ENCODE data around the gene DGKD. TPM values are rescaled to one million over a fixed set of nuclear protein-coding genes. Genes with fewer than 3 reads are reported as not detected.

The DGKD gene
- total RNA-seq, 4 donors from 2014 or later = 67.7 to 195 (median 125) TPM

DNA sequence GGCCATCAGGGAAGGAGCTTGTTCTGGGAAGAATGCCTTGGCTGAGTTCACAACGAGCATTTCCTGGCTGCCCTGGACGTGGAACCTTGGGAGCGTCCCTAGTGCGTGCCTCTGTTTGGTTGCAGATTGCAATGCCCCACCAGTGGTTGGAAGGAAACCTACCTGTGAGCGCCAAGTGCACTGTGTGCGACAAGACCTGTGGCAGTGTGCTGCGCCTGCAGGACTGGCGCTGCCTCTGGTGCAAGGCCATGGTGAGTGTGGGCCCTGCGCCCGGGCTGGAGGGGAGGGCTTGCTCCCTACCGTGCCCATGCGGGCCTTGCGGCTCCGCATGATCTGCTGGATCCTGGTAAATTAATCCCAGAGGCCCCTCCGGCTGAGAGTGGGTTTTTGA is 81.9 kb downstream of the DGKD start:
- DNase-seq = peak in 2 of 3 donors; percentile 23 to 40
- H3K9me3 ChIP-seq = no peaks in the 10 kb centered on the region
- H3K36me3 ChIP-seq = peaks cover 0 to 67% (median 0%) of the 10 kb centered on the region in 3 donors
- TF ChIP-seq CTCF (IDR thresholded peaks at IDR 0.05) (no peak), POLR2A (IDR thresholded peaks at IDR 0.05) (no peak)
- no peak overlapping the region for H3K27ac ChIP-seq
- H3K4me1 ChIP-seq = no peaks in the 10 kb centered on the region
- no peaks in the 10 kb centered on the region for H3K27me3 ChIP-seq
- H3K4me3 ChIP-seq = no peak overlapping the region

- Histone ChIP-seq H3K4me1 (no peaks in the 10 kb centered on the region), H3K36me3 (peaks cover 0 to 71% (median 0%) of the 10 kb centered on the region in 3 donors), H3K4me3 (no peak overlapping the region), H3K27ac (no peak overlapping the region), H3K27me3 (no peaks in the 10 kb centered on the region), H3K9me3 (no peaks in the 10 kb centered on the region)
- TF ChIP-seq POLR2A (IDR thresholded peaks at IDR 0.05) = no peak
- TF ChIP-seq CTCF (IDR thresholded peaks at IDR 0.05) = no peak
- DNase-seq = peak in 2 of 3 donors; percentile 34 to 40
Measured at GRCh38 chr2:233436691-233437438, 82.6 kb downstream of the DGKD start.

DNA sequence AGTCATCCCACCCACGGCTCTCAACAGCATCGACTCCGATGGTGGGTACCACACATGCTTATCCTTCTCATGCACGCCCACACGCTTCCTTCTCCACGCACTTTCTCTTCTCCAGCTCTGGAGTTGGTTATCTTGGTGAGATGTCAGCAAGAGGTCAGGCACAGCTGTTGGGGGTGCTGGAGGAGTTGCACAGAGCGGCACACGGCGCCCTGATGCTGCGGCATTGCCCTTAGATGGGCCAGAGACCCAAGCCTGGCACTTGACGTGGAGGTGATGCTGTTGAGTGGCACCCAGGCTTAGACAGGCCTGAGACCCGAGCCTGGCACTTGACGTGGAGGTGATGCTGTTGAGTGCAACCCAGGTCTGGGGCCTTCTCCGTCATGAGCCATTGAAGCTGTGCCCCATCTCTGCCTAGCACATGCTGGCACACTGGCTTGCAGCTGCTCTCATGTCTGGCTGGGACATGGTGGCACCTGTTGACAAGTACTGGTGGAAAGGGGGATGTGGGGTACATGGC is 83.2 kb downstream of the DGKD start:
- peaks cover 0 to 77% (median 0%) of the 10 kb centered on the region in 3 donors for H3K36me3 ChIP-seq
- no peak overlapping the region for H3K27ac ChIP-seq
- H3K4me1 ChIP-seq = no peaks in the 10 kb centered on the region
- TF ChIP-seq CTCF (IDR thresholded peaks at IDR 0.05) = no peak
- no peak for TF ChIP-seq POLR2A (IDR thresholded peaks at IDR 0.05)
- no peaks in the 10 kb centered on the region for H3K27me3 ChIP-seq
- peak in 2 of 3 donors; percentile 37 to 43 for DNase-seq
- no peaks in the 10 kb centered on the region for H3K9me3 ChIP-seq
- no peak overlapping the region for H3K4me3 ChIP-seq

- no peaks in the 10 kb centered on the region for H3K4me1 ChIP-seq
- DNase-seq = peak in 1 of 3 donors; percentile 19
- no peak overlapping the region for H3K27ac ChIP-seq
- no peaks in the 10 kb centered on the region for H3K27me3 ChIP-seq
- H3K36me3 ChIP-seq = peaks cover 0 to 85% (median 0%) of the 10 kb centered on the region in 3 donors
- TF ChIP-seq CTCF (IDR thresholded peaks at IDR 0.05) = no peak
- TF ChIP-seq POLR2A (IDR thresholded peaks at IDR 0.05) = no peak
- no peaks in the 10 kb centered on the region for H3K9me3 ChIP-seq
- H3K4me3 ChIP-seq = no peak overlapping the region
Measured at GRCh38 chr2:233438573-233439147, 84.4 kb downstream of the DGKD start.

DNA sequence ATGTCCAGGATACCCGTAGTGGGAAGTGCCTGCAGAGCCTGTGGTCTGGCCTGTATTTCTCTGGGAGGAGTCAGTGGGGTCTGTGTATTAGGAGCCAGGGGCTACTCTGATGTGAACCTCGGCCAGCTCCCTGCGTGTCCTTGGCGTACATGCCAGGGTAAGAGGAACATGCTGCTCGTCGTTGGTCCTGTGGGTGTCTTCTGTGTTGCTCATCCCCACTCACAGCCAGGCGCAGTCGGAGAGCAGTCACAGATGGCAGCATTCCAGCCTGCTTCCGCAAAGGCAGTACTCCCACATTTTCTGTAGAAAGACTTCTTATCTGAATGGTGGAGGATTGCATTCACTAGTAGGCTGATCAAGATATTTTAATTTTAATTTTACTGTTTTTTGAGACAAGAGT is 84.9 kb downstream of the DGKD start:
- H3K27ac ChIP-seq = no peak overlapping the region
- peaks cover 0 to 88% (median 0%) of the 10 kb centered on the region in 3 donors for H3K36me3 ChIP-seq
- H3K27me3 ChIP-seq = no peaks in the 10 kb centered on the region
- no peak for TF ChIP-seq CTCF (IDR thresholded peaks at IDR 0.05)
- no peak for TF ChIP-seq POLR2A (IDR thresholded peaks at IDR 0.05)
- H3K4me3 ChIP-seq = no peak overlapping the region
- DNase-seq = peak in 1 of 3 donors; percentile 24
- no peaks in the 10 kb centered on the region for H3K9me3 ChIP-seq
- H3K4me1 ChIP-seq = no peaks in the 10 kb centered on the region

Measured in Peyer's patch (tissue), 4 donors.